Keratinocyte (primary cell): ENCODE measurements around the gene NSG1. TPM values are rescaled to one million over a fixed set of nuclear protein-coding genes. Genes with fewer than 3 reads are reported as not detected.

Experiments
- DNase-seq: peaks from one replicate; pipeline ENCODE4 v3.0.0-alpha.2; 2011; ENCODE audit warnings: low read depth, missing footprints, low spot score
- FAIRE-seq: peaks from 2 replicates; lab custom pipeline; 2011; peaks lifted over from hg19 to GRCh38; lab: Jason Lieb, UNC
- H2AFZ ChIP-seq: 2 replicates; pipeline ENCODE4 v1.6.0; 2012; ENCODE audit warnings: low read length, control low read depth, inconsistent platforms; ENCODE audit not compliant: control insufficient read depth
- H3K27ac ChIP-seq: 2 replicates; pipeline ENCODE4 v1.5.1; 2011; ENCODE audit warnings: low read length; ENCODE audit not compliant: control insufficient read depth, insufficient read depth
- H3K27me3 ChIP-seq: 3 replicates; pipeline ENCODE4 v1.6.0; 2011; ENCODE audit warnings: low read length; ENCODE audit not compliant: control insufficient read depth, insufficient read depth; ENCODE audit errors: extremely low read depth
- H3K36me3 ChIP-seq, 2 experiments: 2 replicates in 1 of 2; 3 replicates in 1 of 2; pipeline ENCODE4 v1.5.1; 2011; ENCODE audit warnings: low read length in 2 of 2, mild to moderate bottlenecking in 1 of 2; ENCODE audit not compliant: control insufficient read depth in 2 of 2, insufficient read depth in 2 of 2; ENCODE audit errors: extremely low read depth in 1 of 2
- H3K4me1 ChIP-seq: 3 replicates; pipeline ENCODE4 v1.5.1; 2011; ENCODE audit warnings: low read length; ENCODE audit not compliant: control insufficient read depth, insufficient read depth; ENCODE audit errors: extremely low read depth
- H3K4me2 ChIP-seq: 3 replicates; pipeline ENCODE4 v1.6.0; 2011; ENCODE audit warnings: low read depth, low read length; ENCODE audit not compliant: control insufficient read depth, insufficient read depth; ENCODE audit errors: extremely low read depth
- H3K4me3 ChIP-seq, 3 experiments: fragments of 200-600 bp in 1 of 3; sonication (generic) in 1 of 3; 2 replicates in 2 of 3; 3 replicates in 1 of 3; pipeline ENCODE4 v1.5.1; 2011 to 2016; ENCODE audit warnings: low read length in 3 of 3, mild to moderate bottlenecking in 3 of 3, control low read depth in 2 of 3, inconsistent platforms in 1 of 3, low read depth in 1 of 3, mixed read lengths in 1 of 3, mixed run types in 1 of 3, moderate library complexity in 1 of 3; ENCODE audit not compliant: control insufficient read depth in 2 of 3, insufficient read depth in 2 of 3; ENCODE audit errors: extremely low read depth in 1 of 3
- H3K79me2 ChIP-seq: 2 replicates; pipeline ENCODE4 v1.6.0; 2012; ENCODE audit warnings: low read length; ENCODE audit not compliant: control insufficient read depth, insufficient read depth
- H3K9ac ChIP-seq: 3 replicates; pipeline ENCODE4 v1.6.0; 2011; ENCODE audit warnings: low read length; ENCODE audit not compliant: control insufficient read depth, insufficient read depth; ENCODE audit errors: extremely low read depth
- H3K9me1 ChIP-seq: 3 replicates; pipeline ENCODE4 v1.6.0; 2011; ENCODE audit warnings: low read length; ENCODE audit not compliant: control insufficient read depth, insufficient read depth; ENCODE audit errors: extremely low read depth
- H3K9me3 ChIP-seq: 2 replicates; pipeline ENCODE4 v1.5.1; 2012; ENCODE audit warnings: low read depth, low read length; ENCODE audit not compliant: control insufficient read depth
- H4K20me1 ChIP-seq: 3 replicates; pipeline ENCODE4 v1.6.0; 2011; ENCODE audit warnings: low read length; ENCODE audit not compliant: control insufficient read depth, insufficient read depth; ENCODE audit errors: extremely low read depth
- EZH2 ChIP-seq: IDR thresholded peaks from one replicate; pipeline ENCODE4 v1.6.1; 2012; ENCODE audit warnings: inconsistent platforms, mild to moderate bottlenecking, low read length, moderate library complexity
- dilution Hi-C: fragments of 300-500 bp; cut with MboI; formaldehyde crosslinking; loops from one replicate; pipeline ENCODE4 v1.7.0; 2020; ENCODE audit warnings: low sequenced_read_pairs; ENCODE audit not compliant: extremely low pct_ligation_motif_present
- polyA plus RNA-seq, 5 experiments: library from polyadenylated mRNA; depleted of rRNA in 3 of 5; stranded (reverse) in 3 of 5; stranded (forward) in 1 of 5; unstranded in 1 of 5; fragments of >200 nt; gene quantifications; 1 replicate in 1 of 5; 2 replicates in 3 of 5; 3 replicates in 1 of 5; pipeline versions ENCODE4 v1.2.1 to v1.2.3, GENCODE V29; 2011 to 2012; ENCODE audit warnings: missing spikeins in 2 of 5, low read depth in 1 of 5, low replicate concordance in 1 of 5
- TF ChIP-seq, protein P1 (sequence below), 3 experiments: IDR thresholded peaks in 1 of 3; conservative IDR thresholded peaks in 1 of 3; optimal IDR thresholded peaks in 1 of 3; 2 replicates in 2 of 3; 3 replicates in 1 of 3; pipeline versions ENCODE3 to v1.5.1; 2011; ENCODE audit warnings: low read length in 3 of 3, mild to moderate bottlenecking in 3 of 3, moderate library complexity in 2 of 3, control low read depth in 1 of 3, inconsistent platforms in 1 of 3; ENCODE audit not compliant: insufficient read depth in 2 of 3; ENCODE audit errors: extremely low read depth in 1 of 3

The NSG1 gene
- polyA plus RNA-seq, 1 donor (not counting 4 experiments of a cell fraction or from before 2014, with no cell fraction given) = 49.3 TPM

DNA sequence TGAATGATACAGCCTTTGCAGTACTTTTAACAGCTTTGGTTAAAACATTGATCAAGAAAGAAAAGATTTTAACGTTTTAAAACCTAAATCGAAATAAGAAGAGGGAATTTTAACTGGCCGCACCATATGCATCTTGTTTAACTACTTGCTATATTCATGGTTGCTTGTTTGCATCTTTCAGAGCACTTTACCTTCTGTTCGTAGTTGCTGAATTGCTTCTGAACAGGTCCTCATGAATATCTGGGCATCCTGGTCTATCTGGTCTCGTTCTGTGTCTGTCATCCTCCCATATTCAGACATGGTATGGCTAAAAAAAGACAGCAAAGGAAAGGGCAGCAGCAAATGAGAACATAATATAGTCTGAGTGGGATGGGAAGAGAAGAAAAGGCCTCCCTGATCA lies 72.3 kb downstream of the NSG1 start:
- no peak for DNase-seq
- Histone ChIP-seq H3K27me3 (no peaks in the 10 kb centered on the region), H3K36me3 (peaks cover 8 to 16% of the 10 kb centered on the region in 2 experiments), H3K9me1 (no peaks in the 10 kb centered on the region), H3K4me1 (no peaks in the 10 kb centered on the region), H3K9ac (no peak overlapping the region), H3K4me3 (no peak overlapping the region), H3K4me2 (no peak overlapping the region), H2AFZ (no peak overlapping the region), H4K20me1 (no peaks in the 10 kb centered on the region), H3K79me2 (no peaks in the 10 kb centered on the region), H3K9me3 (no peaks in the 10 kb centered on the region), H3K27ac (no peak overlapping the region)
- no peak for TF ChIP-seq EZH2
- TF ChIP-seq, protein P1, sequence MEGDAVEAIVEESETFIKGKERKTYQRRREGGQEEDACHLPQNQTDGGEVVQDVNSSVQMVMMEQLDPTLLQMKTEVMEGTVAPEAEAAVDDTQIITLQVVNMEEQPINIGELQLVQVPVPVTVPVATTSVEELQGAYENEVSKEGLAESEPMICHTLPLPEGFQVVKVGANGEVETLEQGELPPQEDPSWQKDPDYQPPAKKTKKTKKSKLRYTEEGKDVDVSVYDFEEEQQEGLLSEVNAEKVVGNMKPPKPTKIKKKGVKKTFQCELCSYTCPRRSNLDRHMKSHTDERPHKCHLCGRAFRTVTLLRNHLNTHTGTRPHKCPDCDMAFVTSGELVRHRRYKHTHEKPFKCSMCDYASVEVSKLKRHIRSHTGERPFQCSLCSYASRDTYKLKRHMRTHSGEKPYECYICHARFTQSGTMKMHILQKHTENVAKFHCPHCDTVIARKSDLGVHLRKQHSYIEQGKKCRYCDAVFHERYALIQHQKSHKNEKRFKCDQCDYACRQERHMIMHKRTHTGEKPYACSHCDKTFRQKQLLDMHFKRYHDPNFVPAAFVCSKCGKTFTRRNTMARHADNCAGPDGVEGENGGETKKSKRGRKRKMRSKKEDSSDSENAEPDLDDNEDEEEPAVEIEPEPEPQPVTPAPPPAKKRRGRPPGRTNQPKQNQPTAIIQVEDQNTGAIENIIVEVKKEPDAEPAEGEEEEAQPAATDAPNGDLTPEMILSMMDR (optimal IDR thresholded peaks at IDR 0.05 in 1 of 3, IDR thresholded peaks at IDR 0.05 in 1 of 3, conservative IDR thresholded peaks at IDR 0.05 in 1 of 3; ENCODE audit: extremely low read depth in 1 of 3, insufficient read depth in 2 of 3, low read length in 3 of 3) = no peak
- dilution Hi-C loops = no loop called here
- no peak for FAIRE-seq

DNA sequence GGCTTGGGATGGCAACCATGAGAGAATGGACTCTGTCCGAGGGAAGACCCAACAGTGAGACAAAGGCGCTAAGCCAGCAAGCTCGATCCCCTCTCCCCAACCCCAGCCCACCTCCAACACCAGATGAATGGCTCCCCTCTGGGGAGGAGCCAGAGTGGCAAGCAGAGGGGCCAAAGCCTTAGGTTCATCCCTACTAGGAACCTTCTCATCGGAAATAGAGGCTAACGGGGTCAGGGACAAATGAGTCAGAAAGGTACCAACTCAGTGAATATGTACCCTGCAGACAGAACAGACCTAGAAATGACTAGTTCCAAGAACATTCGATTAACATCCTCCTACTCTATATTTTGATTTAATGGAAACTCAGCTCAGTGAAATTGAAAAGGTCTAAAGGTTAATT lies 73.9 kb downstream of the NSG1 start:
- dilution Hi-C loops = no loop called here
- Histone ChIP-seq H3K27me3 (no peaks in the 10 kb centered on the region), H3K79me2 (no peaks in the 10 kb centered on the region), H3K9me1 (no peaks in the 10 kb centered on the region), H3K27ac (no peak overlapping the region), H3K4me3 (no peak overlapping the region), H3K4me2 (no peak overlapping the region), H3K9me3 (no peaks in the 10 kb centered on the region), H2AFZ (no peak overlapping the region), H3K4me1 (no peaks in the 10 kb centered on the region), H3K9ac (no peak overlapping the region), H4K20me1 (no peaks in the 10 kb centered on the region), H3K36me3 (peaks cover 8 to 14% of the 10 kb centered on the region in 2 experiments)
- DNase-seq (no peak), FAIRE-seq (no peak)
- no peak for TF ChIP-seq EZH2
- TF ChIP-seq, protein P1 (optimal IDR thresholded peaks at IDR 0.05 in 1 of 3, IDR thresholded peaks at IDR 0.05 in 1 of 3, conservative IDR thresholded peaks at IDR 0.05 in 1 of 3; ENCODE audit: extremely low read depth in 1 of 3, insufficient read depth in 2 of 3, low read length in 3 of 3) = no peak
